GM12878 (cell line): Measurements from ENCODE around the gene DMXL2. TPM values are rescaled to one million over a fixed set of nuclear protein-coding genes. Genes with fewer than 3 reads are reported as not detected.

Experiments used
- ATAC-seq: fragments of 200-7000 bp; cut with Tn5 transposase; 3 replicates; pipeline ENCODE4 v1.9.1; 2020; ENCODE audit warnings: mild to moderate bottlenecking, moderate library complexity
- BruUV-seq: library from RNA; stranded (reverse); fragments of 400-500 nt; replicated peaks from 2 replicates; lab custom pipeline; 2021; lab: Mats Ljungman, UMichigan
- CTCF ChIA-PET: fragments of 300-600 bp; sonication (Branson Sonifier 250); formaldehyde crosslinking; extraction: SDS; loops from one replicate; lab custom pipeline; 2021; ENCODE audit warnings: inconsistent platforms; lab: Yijun Ruan, JAX
- POLR2A ChIA-PET: fragments of 350-600 bp; formaldehyde crosslinking; extraction: SDS; loops from one replicate; lab custom pipeline; 2021; ENCODE audit warnings: inconsistent platforms; lab: Charles Lee
- RAD21 ChIA-PET: fragments of 300-600 bp; sonication (Branson Sonifier 250); formaldehyde crosslinking; loops from one replicate; lab custom pipeline; 2023; ENCODE audit warnings: antibody characterized with exemption; ENCODE audit not compliant: unreplicated experiment; lab: Charles Lee
- SMC1A ChIA-PET: fragments of 300-600 bp; sonication (Branson Sonifier 250); formaldehyde crosslinking; loops from one replicate; lab custom pipeline; 2023; ENCODE audit not compliant: unreplicated experiment, uncharacterized antibody; lab: Charles Lee
- DNase-seq: peaks from one replicate; pipeline ENCODE4 v3.0.0-alpha.2; 2011; ENCODE audit warnings: low read depth, low spot score
- FAIRE-seq: peaks from 3 replicates; lab custom pipeline; 2011; peaks lifted over from hg19 to GRCh38; lab: Jason Lieb, UNC
- H2AFZ ChIP-seq: 2 replicates; pipeline ENCODE4 v1.6.0; 2011; ENCODE audit warnings: low read depth, low read length, control low read depth; ENCODE audit not compliant: control insufficient read depth
- H3K27ac ChIP-seq: 2 replicates; pipeline ENCODE4 v1.5.1; 2011; ENCODE audit warnings: control low read depth; ENCODE audit not compliant: control insufficient read depth, insufficient read depth
- H3K27me3 ChIP-seq, 2 experiments: replicated peaks in 1 of 2; 2 replicates each; pipeline versions ENCODE4 v1.6.0 to v1.6.1; 2011; ENCODE audit warnings: low read length in 1 of 2; ENCODE audit not compliant: control insufficient read depth in 2 of 2, insufficient read depth in 2 of 2
- H3K36me3 ChIP-seq, 2 experiments: 2 replicates each; pipeline ENCODE4 v1.5.1; 2011; ENCODE audit warnings: low read length in 1 of 2; ENCODE audit not compliant: control insufficient read depth in 2 of 2, insufficient read depth in 2 of 2
- H3K4me1 ChIP-seq: 2 replicates; pipeline ENCODE4 v1.6.1; 2011; ENCODE audit warnings: mild to moderate bottlenecking, low read length, moderate library complexity, mixed read lengths; ENCODE audit not compliant: control insufficient read depth, insufficient read depth
- H3K4me2 ChIP-seq: 2 replicates; pipeline ENCODE4 v1.6.0; 2011; ENCODE audit warnings: control low read depth; ENCODE audit not compliant: control insufficient read depth, insufficient read depth
- H3K4me3 ChIP-seq: fragments of 200-600 bp; sonication (generic); 2 replicates; pipeline ENCODE4 v1.5.1; 2016
- H3K79me2 ChIP-seq: 2 replicates; pipeline ENCODE4 v1.6.0; 2011; ENCODE audit warnings: low read length; ENCODE audit not compliant: control insufficient read depth, insufficient read depth
- H3K9ac ChIP-seq: 2 replicates; pipeline ENCODE4 v1.8.0; 2011; ENCODE audit warnings: low read length, control low read depth, mixed read lengths; ENCODE audit not compliant: control insufficient read depth, insufficient read depth
- H3K9me3 ChIP-seq: replicated peaks from 3 replicates; pipeline ENCODE4 v1.5.1; 2011; ENCODE audit warnings: mild to moderate bottlenecking, low read length; ENCODE audit not compliant: control insufficient read depth, insufficient read depth
- H4K20me1 ChIP-seq: 2 replicates; pipeline ENCODE4 v1.6.0; 2011; ENCODE audit not compliant: control insufficient read depth, insufficient read depth
- EED ChIP-seq: sonication (generic); IDR thresholded peaks from 2 replicates; pipeline ENCODE4 v1.6.1; 2016; ENCODE audit warnings: antibody characterized with exemption, low read depth
- FOXM1 ChIP-seq: IDR thresholded peaks from 2 replicates; pipeline ENCODE4 v1.6.1; 2012; ENCODE audit warnings: low read depth, mild to moderate bottlenecking, inconsistent platforms, low read length, moderate library complexity
- MYB ChIP-seq: fragments of 150-350 bp; IDR thresholded peaks from 2 replicates; pipeline ENCODE4 v1.6.1; 2014; ENCODE audit warnings: mild to moderate bottlenecking, low read depth, low read length, borderline replicate concordance
- NR2C1 ChIP-seq: fragments of 450-650 bp; IDR thresholded peaks from 2 replicates; pipeline ENCODE4 v1.6.1; 2017; ENCODE audit warnings: antibody characterized with exemption, mild to moderate bottlenecking, moderate library complexity
- RFX5 ChIP-seq: IDR thresholded peaks from 2 replicates; pipeline ENCODE4 v1.6.1; 2011; ENCODE audit warnings: low read depth, low read length, improper control_type of control experiment
- SPI1 ChIP-seq: IDR thresholded peaks from 2 replicates; pipeline ENCODE4 v1.6.1; 2011; ENCODE audit warnings: low read depth, mild to moderate bottlenecking, low read length, moderate library complexity, borderline replicate concordance; ENCODE audit not compliant: insufficient read depth
- YBX1 ChIP-seq: fragments of 450-650 bp; IDR thresholded peaks from 2 replicates; pipeline ENCODE4 v1.6.1; 2016; ENCODE audit warnings: antibody characterized with exemption
- WGBS: methylation state at CpG from one replicate; pipeline ENCODE4 v1.1.6; 2016; ENCODE audit warnings: low lambda C conversion rate; ENCODE audit not compliant: insufficient replicate concordance, insufficient coverage; ENCODE audit errors: missing lambda C conversion rate; 5-methylcytosine and 5-hydroxymethylcytosine counted together
- in situ Hi-C: fragments of 300-500 bp; cut with MboI; formaldehyde crosslinking; loops from 9 replicates; pipeline ENCODE4 v1.14.3; 2018; ENCODE audit warnings: mixed read lengths
- intact Hi-C: fragments of 100-400 bp; cut with micrococcal nuclease; formaldehyde crosslinking; loops from one replicate; pipeline ENCODE4 v1.14.2; 2022; ENCODE audit not compliant: unreplicated experiment
- polyA plus RNA-seq, 11 experiments: library from polyadenylated mRNA; depleted of rRNA in 4 of 11; unstranded in 6 of 11; stranded (reverse) in 5 of 11; fragments of >200 nt; fragmentation: Nextera tagmentation in 4 of 11; fragmentation: Illumina TruSeq in 1 of 11; extraction: Ambion mirVana in 4 of 11; extraction: Trizol in 1 of 11; gene quantifications; 1 replicate in 1 of 11; 2 replicates in 10 of 11; pipeline versions ENCODE4 v1.2.1 to v1.2.3, GENCODE V29; 2011 to 2016; ENCODE audit warnings: inconsistent platforms in 2 of 11, missing spikeins in 2 of 11, low read depth in 1 of 11
- total RNA-seq, 4 experiments: library from RNA; depleted of rRNA in 3 of 4; stranded (reverse); fragments of >200 nt in 3 of 4; fragmentation: Illumina TruSeq in 1 of 4; extraction: Trizol in 1 of 4; gene quantifications; 2 replicates each; pipeline versions ENCODE4 v1.2.1 to v1.2.3, GENCODE V29; 2013 to 2021
- TF ChIP-seq, protein P1 (sequence below): fragments of 450-650 bp; IDR thresholded peaks from 2 replicates; pipeline ENCODE4 v1.6.1; 2017; ENCODE audit warnings: mild to moderate bottlenecking, moderate library complexity
- TF ChIP-seq, protein P2 (sequence below): fragments of 450-650 bp; formaldehyde crosslinking; IDR thresholded peaks from 2 replicates; pipeline ENCODE4 v1.5.0; 2022; ENCODE audit warnings: mild to moderate bottlenecking, missing genetic modification characterization

Gene DMXL2
- total and polyA plus RNA-seq, 10 of the 15 experiments (the other 5 are each of a cell fraction or from before 2014, with no cell fraction given) = 8.5 to 32.1 (median 22.0) TPM

DNA sequence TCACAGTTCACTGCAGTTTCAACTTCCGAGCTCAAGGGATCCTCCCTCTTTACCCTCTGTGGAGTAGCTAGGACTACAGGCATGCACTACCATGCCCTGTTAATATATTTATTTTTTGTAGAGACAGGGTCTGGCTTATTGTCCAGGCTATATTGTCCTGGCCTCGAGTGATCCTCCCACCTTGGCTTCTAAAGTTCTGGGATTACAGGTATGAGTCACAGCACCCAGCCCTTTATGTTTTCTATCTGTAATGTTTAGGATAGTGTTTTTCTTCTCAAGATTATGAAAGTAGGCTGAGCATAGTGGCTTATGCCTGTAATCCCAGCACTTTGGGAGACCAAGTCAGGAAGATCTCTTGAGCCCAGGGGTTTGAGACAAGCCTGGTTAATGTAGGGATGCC lies 46.8 kb upstream of the DMXL2 start (continued):
- TF ChIP-seq, protein P1, sequence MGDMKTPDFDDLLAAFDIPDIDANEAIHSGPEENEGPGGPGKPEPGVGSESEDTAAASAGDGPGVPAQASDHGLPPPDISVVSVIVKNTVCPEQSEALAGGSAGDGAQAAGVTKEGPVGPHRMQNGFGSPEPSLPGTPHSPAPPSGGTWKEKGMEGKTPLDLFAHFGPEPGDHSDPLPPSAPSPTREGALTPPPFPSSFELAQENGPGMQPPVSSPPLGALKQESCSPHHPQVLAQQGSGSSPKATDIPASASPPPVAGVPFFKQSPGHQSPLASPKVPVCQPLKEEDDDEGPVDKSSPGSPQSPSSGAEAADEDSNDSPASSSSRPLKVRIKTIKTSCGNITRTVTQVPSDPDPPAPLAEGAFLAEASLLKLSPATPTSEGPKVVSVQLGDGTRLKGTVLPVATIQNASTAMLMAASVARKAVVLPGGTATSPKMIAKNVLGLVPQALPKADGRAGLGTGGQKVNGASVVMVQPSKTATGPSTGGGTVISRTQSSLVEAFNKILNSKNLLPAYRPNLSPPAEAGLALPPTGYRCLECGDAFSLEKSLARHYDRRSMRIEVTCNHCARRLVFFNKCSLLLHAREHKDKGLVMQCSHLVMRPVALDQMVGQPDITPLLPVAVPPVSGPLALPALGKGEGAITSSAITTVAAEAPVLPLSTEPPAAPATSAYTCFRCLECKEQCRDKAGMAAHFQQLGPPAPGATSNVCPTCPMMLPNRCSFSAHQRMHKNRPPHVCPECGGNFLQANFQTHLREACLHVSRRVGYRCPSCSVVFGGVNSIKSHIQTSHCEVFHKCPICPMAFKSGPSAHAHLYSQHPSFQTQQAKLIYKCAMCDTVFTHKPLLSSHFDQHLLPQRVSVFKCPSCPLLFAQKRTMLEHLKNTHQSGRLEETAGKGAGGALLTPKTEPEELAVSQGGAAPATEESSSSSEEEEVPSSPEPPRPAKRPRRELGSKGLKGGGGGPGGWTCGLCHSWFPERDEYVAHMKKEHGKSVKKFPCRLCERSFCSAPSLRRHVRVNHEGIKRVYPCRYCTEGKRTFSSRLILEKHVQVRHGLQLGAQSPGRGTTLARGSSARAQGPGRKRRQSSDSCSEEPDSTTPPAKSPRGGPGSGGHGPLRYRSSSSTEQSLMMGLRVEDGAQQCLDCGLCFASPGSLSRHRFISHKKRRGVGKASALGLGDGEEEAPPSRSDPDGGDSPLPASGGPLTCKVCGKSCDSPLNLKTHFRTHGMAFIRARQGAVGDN = no peak
- TF ChIP-seq RFX5 (no peak), EED (no peak), MYB (no peak), YBX1 (no peak)

DNA sequence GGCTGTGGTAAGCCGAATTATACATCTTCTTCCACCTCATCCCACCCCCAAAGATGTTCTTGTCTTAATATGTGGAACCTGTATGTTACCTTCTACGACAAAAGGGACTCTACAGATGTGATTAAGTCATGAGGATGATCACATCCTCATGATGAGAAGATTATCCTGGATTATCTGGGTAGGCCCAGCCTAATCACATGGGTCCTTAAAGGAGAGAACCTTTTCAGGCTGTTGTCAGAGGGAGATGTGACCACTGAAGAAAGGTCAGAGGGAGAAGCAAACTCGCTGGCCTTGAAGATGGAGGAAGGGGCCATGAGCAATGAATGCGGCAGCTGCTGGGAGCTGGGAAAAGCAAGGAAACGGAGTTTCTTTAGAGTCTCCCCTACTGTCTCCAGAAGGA lies 45.9 kb upstream of the DMXL2 start:
- Histone ChIP-seq H3K4me1 (no peaks in the 10 kb centered on the region), H3K9me3 (no peaks in the 10 kb centered on the region), H3K79me2 (no peaks in the 10 kb centered on the region), H3K9ac (no peak overlapping the region), H2AFZ (no peak overlapping the region), H3K4me3 (no peak overlapping the region), H3K27ac (no peak overlapping the region), H4K20me1 (no peaks in the 10 kb centered on the region), H3K36me3 (no peaks in the 10 kb centered on the region), H3K27me3 (no peaks in the 10 kb centered on the region), H3K4me2 (no peak overlapping the region)
- BruUV-seq = no TSS peak
- ATAC-seq (no peak), DNase-seq (no peak), FAIRE-seq (no peak)
- RAD21 ChIA-PET = no interaction called here
- 40% methylated on average over 5 of the region's 5 CpGs for WGBS
- POLR2A ChIA-PET = no interaction called here
- in situ Hi-C loops (no loop called here), intact Hi-C loops (no loop called here)
- CTCF ChIA-PET = interaction anchor here (0.6 to 2.2 kb wide), 5 partner anchors 11 to 108 kb away, joined by 3 to 5 read pairs (median 3); no protein-coding TSS in a partner anchor
- SMC1A ChIA-PET = no interaction called here
- TF ChIP-seq, protein P2, sequence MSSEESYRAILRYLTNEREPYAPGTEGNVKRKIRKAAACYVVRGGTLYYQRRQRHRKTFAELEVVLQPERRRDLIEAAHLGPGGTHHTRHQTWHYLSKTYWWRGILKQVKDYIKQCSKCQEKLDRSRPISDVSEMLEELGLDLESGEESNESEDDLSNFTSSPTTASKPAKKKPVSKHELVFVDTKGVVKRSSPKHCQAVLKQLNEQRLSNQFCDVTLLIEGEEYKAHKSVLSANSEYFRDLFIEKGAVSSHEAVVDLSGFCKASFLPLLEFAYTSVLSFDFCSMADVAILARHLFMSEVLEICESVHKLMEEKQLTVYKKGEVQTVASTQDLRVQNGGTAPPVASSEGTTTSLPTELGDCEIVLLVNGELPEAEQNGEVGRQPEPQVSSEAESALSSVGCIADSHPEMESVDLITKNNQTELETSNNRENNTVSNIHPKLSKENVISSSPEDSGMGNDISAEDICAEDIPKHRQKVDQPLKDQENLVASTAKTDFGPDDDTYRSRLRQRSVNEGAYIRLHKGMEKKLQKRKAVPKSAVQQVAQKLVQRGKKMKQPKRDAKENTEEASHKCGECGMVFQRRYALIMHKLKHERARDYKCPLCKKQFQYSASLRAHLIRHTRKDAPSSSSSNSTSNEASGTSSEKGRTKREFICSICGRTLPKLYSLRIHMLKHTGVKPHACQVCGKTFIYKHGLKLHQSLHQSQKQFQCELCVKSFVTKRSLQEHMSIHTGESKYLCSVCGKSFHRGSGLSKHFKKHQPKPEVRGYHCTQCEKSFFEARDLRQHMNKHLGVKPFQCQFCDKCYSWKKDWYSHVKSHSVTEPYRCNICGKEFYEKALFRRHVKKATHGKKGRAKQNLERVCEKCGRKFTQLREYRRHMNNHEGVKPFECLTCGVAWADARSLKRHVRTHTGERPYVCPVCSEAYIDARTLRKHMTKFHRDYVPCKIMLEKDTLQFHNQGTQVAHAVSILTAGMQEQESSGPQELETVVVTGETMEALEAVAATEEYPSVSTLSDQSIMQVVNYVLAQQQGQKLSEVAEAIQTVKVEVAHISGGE (CRISPR knock-in tag) = no peak
- TF ChIP-seq FOXM1 (no peak), YBX1 (no peak), NR2C1 (no peak), SPI1 (no peak)
